Smooth muscle cell of bladder (primary cell): ENCODE data around the gene PSMD3. TPM values are rescaled to one million over a fixed set of nuclear protein-coding genes. Genes with fewer than 3 reads are reported as not detected.

Experiments
- total RNA-seq: library from RNA; depleted of rRNA; stranded (reverse); fragments of >200 nt; gene quantifications from 2 replicates; pipeline ENCODE4 v1.2.3, GENCODE V29; 2014

PSMD3 gene
- 76.9 and 83.2 TPM in 2 replicates for total RNA-seq

DNA sequence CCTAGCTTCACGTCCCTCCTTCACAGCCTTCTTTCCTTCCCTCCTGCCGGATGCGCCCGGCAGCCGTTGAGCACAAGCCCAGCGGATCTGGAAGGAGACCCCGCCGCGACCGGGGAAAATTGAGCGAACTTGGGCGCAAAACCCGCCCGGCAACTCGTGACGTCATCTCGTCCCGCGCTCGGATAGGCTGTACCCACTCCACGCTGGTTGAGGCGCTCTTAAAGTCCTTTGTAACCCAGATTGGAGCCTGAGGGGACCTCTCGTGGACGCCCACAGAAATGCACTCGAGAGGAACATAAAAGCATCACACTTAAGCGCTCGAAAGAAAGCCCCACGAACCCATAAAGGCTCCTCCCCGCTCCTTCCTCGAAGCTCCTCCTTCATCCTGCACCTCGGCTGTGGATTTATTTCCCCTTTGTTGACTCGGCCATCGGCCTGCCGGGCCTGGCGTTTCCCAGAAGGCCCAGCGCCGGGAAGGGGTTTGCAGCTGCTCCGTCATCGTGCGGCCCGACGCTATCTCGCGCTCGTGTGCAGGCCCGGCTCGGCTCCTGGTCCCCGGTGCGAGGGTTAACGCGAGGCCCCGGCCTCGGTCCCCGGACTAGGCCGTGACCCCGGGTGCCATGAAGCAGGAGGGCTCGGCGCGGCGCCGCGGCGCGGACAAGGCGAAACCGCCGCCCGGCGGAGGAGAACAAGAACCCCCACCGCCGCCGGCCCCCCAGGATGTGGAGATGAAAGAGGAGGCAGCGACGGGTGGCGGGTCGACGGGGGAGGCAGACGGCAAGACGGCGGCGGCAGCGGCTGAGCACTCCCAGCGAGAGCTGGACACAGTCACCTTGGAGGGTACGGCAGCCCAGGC is at the start of gene PSMD3:
Gene PSMD3 (plus strand): TSS at position 457 of the 856 bp plus-strand sequence. CDS start 164 bp downstream, at position 621.

DNA sequence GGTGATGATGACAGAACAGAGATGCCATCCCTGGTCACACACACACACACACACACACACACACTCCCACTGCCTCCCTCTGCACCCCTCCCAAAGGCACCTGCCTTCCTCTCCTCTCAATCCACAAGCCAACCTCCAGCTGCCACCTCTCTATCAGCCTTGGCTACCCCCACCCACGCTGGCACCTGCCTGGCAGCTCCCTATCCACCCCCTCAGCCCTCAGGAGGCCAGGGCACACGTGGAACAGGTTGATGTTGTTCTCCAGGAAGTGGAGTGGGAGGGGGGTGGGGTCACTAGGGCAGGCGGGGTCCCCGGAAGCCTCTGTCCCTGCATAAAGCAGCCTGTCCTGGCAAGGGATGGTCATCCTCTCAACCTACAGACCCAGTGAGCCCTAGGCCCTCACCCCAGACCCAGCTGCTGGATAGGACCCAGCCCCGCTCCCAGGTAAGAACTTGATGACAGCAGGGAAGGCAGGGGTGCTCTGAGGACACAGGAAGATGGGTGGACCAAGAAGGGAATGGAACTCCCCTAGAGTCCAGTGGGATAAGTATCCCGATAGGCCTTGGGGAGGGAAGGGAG is 17.9 kb upstream of the PSMD3 start, which contains the start of gene GSDMA:
Gene GSDMA (plus strand): TSS at position 363 of the 579 bp plus-strand sequence. CDS start 2,684 bp downstream, outside the sequence.

DNA sequence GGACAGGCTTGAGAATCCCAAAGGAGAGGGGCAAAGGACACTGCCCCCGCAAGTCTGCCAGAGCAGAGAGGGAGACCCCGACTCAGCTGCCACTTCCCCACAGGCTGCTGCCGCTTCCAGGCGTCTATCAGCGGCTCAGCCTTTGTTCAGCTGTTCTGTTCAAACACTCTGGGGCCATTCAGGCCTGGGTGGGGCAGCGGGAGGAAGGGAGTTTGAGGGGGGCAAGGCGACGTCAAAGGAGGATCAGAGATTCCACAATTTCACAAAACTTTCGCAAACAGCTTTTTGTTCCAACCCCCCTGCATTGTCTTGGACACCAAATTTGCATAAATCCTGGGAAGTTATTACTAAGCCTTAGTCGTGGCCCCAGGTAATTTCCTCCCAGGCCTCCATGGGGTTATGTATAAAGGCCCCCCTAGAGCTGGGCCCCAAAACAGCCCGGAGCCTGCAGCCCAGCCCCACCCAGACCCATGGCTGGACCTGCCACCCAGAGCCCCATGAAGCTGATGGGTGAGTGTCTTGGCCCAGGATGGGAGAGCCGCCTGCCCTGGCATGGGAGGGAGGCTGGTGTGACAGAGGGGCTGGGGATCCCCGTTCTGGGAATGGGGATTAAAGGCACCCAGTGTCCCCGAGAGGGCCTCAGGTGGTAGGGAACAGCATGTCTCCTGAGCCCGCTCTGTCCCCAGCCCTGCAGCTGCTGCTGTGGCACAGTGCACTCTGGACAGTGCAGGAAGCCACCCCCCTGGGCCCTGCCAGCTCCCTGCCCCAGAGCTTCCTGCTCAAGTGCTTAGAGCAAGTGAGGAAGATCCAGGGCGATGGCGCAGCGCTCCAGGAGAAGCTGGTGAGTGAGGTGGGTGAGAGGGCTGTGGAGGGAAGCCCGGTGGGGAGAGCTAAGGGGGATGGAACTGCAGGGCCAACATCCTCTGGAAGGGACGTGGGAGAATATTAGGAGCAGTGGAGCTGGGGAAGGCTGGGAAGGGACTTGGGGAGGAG is 34.7 kb downstream of the PSMD3 start, which contains the start of gene CSF3:
Gene CSF3 (plus strand): TSS at position 436 of the 993 bp plus-strand sequence. CDS start 35 bp downstream, at position 471.

Other genes with a start within 250 kb of the PSMD3 start
- gene GRB7, start 242.9 kb upstream of the PSMD3 start, total RNA-seq: not detected in 2 replicates
- under 0.01 TPM in 1 of 2 replicates, not detected in the other for gene IKZF3, start 116.5 kb upstream of the PSMD3 start, total RNA-seq
- gene ZPBP2, start 112.6 kb upstream of the PSMD3 start, total RNA-seq: not detected in 2 replicates
- gene GSDMB, start 62.2 kb upstream of the PSMD3 start, total RNA-seq: 3.0 and 8.9 TPM in 2 replicates
- 57.9 and 89.4 TPM in 2 replicates for gene ORMDL3, start 53.2 kb upstream of the PSMD3 start, total RNA-seq
- not detected in 2 replicates for gene LRRC3C, start 53.1 kb upstream of the PSMD3 start, total RNA-seq
- gene GSDMA, start 17.8 kb upstream of the PSMD3 start, total RNA-seq: not detected in 2 replicates
- gene CSF3, start 34.6 kb downstream of the PSMD3 start, total RNA-seq: 0.37 and 0.71 TPM in 2 replicates
- gene MED24, start 73.6 kb downstream of the PSMD3 start, total RNA-seq: 21.5 and 25.7 TPM in 2 replicates
- gene THRA, start 82.2 kb downstream of the PSMD3 start, total RNA-seq: 18.9 and 27.4 TPM in 2 replicates
- gene NR1D1, start 119.8 kb downstream of the PSMD3 start, total RNA-seq: 0.85 and 1.3 TPM in 2 replicates
- gene MSL1, start 141.2 kb downstream of the PSMD3 start, total RNA-seq: 30.2 and 38.6 TPM in 2 replicates
- 19.1 and 20.8 TPM in 2 replicates for gene CASC3, start 159.7 kb downstream of the PSMD3 start, total RNA-seq
- gene RAPGEFL1, start 196.7 kb downstream of the PSMD3 start, total RNA-seq: 1.00 and 1.8 TPM in 2 replicates
- gene WIPF2, start 238.5 kb downstream of the PSMD3 start, total RNA-seq: 3.6 and 4.6 TPM in 2 replicates